GM21526 (cell line): ENCODE results near the gene GPRC5B.

ENCODE experiments used
- ATAC-seq: cut with Tn5 transposase; IDR thresholded peaks from one replicate; pipeline ENCODE4 v1.9.1; 2021; ENCODE audit warnings: moderate library complexity; ENCODE audit not compliant: unreplicated experiment, low FRiP score

Gene GPRC5B

GRCh38 chr16:19898924-19899604 lies 14.4 kb upstream of the GPRC5B start:
- ATAC-seq, result no peak

- no peak for ATAC-seq
Measured at GRCh38 chr16:19898166-19898565, 13.5 kb upstream of the GPRC5B start.

GRCh38 chr16:19896951-19897350 lies 12.3 kb upstream of the GPRC5B start:
- no peak for ATAC-seq

- ATAC-seq, result no peak
Measured at GRCh38 chr16:19894586-19894985, 9.9 kb upstream of the GPRC5B start.

- no peak for ATAC-seq
Measured at GRCh38 chr16:19892902-19893301, 8.3 kb upstream of the GPRC5B start.

GRCh38 chr16:19890901-19891300 lies 6.3 kb upstream of the GPRC5B start:
- no peak for ATAC-seq

GRCh38 chr16:19888834-19889233 lies 4.2 kb upstream of the GPRC5B start:
- ATAC-seq, result no peak

GRCh38 chr16:19886073-19886941 lies 1.7 kb upstream of the GPRC5B start:
- no peak for ATAC-seq

- no peak for ATAC-seq
Measured at GRCh38 chr16:19885451-19886072, 914 bp upstream of the GPRC5B start.

- ATAC-seq, result no peak
Measured at GRCh38 chr16:19883966-19884485, 622 bp downstream of the GPRC5B start.

- ATAC-seq, result no peak
Measured at GRCh38 chr16:19883296-19883965, 1.2 kb downstream of the GPRC5B start.

- ATAC-seq, result no peak
Measured at GRCh38 chr16:19882646-19883045, 2.0 kb downstream of the GPRC5B start.

GRCh38 chr16:19882186-19882585 lies 2.5 kb downstream of the GPRC5B start:
- no peak for ATAC-seq

- no peak for ATAC-seq
Measured at GRCh38 chr16:19881783-19882182, 2.9 kb downstream of the GPRC5B start.

GRCh38 chr16:19881028-19881427 lies 3.6 kb downstream of the GPRC5B start:
- no peak for ATAC-seq

GRCh38 chr16:19879241-19879792 lies 5.3 kb downstream of the GPRC5B start:
- no peak for ATAC-seq

GRCh38 chr16:19878757-19879156 lies 5.9 kb downstream of the GPRC5B start:
- ATAC-seq, result no peak

- ATAC-seq, result no peak
Measured at GRCh38 chr16:19876501-19877059, 8.1 kb downstream of the GPRC5B start.

GRCh38 chr16:19875900-19876299 lies 8.7 kb downstream of the GPRC5B start:
- no peak for ATAC-seq
